ENCODE results near the gene SULT1C3.

SULT1C3 gene

DNA sequence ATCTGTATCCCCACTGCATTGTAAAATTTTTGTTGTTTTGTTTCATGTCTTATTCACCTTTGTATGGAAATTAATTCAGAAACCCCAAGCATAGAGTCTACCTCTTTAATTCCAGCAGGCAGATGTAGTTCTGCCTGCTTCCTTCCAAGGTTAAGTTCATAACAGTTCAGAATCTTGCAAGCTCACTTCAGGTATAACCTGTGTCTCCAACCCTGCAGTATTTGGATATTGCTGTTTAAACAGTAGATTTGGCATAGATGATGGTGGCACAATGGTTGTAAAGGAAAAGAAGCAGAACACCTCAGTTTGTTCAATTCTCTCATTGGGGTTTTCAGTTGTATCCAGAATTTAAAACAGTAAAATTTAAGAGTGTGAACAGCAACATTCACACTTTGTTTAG lies 70.1 kb downstream of the SULT1C3 start:
- DNase-seq: no peak
